ENCODE results near the gene NHLH1.
"Not testable (repeated sequence)": the region's sequence is repeated elsewhere in the genome, so short reads cannot be mapped to it uniquely, and the experiment has no call there.

NHLH1 gene

DNA sequence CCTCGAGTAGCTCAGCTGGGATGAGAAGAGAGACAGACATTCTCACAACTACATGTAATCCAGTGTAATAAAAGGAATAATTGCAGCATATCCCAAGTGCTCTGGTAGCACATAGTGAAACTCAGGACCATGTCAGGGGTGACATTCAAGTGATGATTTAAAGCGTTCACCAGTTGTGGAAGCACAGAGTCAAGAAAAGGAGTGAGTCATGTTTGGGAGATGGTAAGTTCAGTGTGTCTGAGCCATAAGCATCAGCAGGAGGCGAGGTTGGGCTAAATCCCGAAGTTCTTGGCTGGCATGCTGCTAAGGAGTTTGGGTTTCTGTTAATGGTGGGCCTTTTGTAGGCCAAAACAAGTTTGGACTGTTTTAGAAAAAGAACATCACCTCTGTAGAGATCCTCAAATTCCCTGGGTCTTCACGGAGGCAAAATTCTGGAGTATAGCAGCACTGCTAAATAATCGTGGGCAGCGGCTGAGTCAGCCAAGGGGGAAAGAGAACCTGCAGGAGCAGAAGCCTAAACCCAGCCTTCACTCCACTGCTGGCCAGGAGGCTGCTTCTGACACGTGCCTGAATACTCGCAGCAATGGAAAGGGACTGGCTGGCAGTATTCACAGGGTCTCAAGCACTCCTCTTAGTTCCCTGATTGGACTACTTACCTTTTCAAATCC is 7.2 kb upstream of the NHLH1 start:
- DNase-seq, result no peak

DNA sequence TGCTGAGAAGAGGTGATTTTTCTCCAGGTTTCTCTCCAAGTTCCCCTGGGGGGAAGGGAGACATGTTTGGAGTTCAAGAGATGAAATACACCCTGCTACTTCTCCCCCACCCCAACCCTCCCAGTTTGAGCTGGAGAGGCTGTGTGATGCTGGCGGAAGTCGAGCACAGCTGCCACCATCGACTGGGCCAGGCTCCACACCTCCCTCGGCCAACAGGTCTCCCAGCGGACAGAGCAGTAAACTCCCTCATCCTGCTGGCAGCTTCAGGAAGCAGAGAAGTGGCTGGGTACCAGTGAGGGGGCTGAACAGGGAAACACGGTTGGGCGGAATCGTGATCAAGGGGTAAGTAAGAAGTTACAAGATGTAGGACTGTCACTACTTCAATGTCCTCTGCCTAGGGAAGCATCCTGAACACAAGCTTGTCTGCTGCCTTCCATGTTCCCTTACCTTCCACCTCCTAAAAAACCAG is 6.6 kb upstream of the NHLH1 start:
- no peak for DNase-seq

DNA sequence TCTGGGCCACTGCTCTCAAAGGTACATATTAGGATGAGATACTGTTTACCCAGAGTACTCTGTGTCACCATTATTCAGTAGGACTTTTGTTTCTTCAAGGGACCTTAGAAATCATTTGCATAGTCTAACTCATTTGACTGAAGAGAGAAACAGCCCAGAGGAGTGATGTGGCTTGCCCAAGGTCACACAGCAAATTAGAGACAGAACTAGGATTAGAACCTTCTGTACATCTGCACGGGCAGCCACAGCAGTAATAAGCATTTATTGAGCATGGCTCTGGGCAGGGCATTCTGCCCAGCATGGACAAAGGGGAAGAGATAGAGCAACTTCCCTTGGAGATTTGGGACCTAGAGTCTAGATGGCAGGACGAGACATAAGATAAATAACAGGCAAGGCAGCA is 5.7 kb upstream of the NHLH1 start:
- DNase-seq, result no peak

DNA sequence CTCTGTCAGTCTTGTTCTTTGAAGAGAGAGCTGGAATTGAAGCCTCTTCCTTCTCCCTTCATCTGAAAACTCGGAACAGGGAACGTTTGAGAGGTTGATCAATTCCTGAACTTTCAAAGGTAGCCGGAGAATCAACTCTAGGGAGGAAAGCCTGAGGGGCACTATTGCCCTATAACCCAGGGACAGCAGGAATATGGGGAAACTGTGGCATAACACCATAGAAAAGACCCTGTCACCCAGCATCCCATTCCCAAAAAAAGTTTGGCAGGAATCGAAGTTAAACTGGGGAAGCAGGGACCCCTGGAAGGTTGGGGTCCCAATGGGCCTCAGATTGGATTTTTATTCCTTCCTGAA is 5.1 kb upstream of the NHLH1 start:
- no peak for DNase-seq

DNA sequence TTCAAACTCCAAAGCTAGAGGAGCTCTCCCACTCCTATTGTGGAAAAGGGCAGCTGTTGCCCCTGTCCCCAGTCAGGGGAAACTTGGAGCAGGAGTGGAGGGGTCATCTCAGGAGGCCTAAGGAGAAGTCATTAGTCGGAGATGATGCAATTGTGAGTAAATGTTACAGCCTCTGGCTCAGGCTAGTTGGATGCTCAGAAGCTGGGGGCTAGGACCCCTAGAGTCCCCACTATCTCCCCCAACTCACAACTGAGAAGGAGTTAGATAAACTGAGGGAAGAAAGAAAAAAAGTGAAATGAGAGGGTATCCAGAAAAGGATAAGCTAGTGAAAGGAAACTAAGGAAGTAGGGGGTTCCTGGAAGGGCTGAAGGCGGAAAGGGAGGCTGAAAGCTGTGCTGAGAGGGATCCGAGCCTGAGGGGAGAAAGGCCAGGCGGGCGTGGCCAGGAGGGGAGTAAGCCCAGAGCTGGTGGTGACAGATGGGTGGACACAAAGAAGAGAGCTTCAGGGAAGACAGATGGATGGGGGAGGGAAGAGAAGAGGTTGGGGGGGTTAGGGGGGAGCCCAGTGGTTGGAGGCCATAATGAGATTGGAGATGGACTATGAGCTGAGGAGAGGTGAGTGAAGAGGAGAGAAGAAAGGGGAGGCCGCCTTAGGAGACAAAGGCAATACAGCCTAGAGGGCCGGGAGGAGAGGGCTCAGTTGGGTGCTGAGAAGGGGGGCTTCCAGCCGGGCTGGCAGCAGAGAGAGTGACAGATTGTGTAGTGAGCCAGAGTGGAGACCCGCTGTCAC is 4.5 kb upstream of the NHLH1 start:
- no peak for DNase-seq

DNA sequence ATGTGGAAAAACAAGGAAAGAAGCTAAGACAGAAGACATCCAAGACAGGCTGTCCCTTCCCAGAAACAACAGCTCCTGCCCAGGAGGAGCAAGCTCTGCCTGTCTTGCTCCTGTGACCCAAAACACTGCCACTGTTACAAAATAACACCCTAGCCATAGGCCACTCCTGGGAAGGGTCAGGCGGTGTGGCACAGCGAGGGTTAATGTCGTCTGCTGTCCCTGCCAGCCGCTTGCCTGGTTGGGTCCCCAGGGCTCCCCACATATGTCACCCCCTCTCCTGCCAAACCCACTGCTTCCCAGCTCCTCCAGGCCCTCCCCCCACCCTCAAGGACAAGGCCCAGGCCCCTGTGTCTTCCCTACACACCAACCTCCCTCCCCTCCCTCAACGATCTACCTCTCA is 3.9 kb upstream of the NHLH1 start:
- no peak for DNase-seq

DNA sequence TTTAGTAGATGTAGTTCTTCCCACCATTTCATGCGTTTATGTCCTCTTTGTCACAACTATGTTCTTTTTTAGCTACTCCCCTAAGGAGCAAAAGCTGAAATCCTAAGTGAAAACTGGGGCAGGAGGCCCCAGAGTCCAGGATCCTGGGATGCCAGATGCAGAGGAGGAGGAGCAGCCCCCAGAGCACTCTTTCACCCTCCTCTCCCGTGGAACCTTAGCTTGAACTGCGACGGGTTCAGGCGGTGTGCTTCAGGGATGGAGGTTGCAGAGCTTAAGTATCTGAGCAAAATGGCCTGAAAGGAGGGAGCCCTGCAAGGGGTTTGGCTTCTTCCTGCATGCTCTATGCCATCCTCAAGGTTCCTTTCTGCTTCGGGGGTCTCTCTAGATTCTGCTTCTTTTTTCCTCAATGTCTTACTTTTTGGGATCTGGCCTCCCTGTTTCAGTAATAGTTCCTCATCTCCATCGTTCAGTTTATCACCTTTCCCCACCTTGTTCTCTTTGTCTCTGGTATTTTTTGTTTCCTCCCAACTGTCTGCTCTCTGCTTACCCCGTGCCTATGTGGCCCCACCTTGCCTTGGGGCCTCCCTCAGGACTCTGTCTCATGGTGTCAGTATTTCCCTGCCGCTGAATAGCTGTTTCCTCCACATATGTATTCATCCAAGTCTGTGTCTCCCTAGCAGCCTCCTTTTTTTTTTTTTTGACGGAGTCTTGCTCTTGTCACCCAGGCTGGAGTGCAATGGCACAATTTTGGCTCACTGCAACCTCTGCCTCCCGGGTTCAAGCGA is 2.7 kb upstream of the NHLH1 start:
- DNase-seq, result no peak

DNA sequence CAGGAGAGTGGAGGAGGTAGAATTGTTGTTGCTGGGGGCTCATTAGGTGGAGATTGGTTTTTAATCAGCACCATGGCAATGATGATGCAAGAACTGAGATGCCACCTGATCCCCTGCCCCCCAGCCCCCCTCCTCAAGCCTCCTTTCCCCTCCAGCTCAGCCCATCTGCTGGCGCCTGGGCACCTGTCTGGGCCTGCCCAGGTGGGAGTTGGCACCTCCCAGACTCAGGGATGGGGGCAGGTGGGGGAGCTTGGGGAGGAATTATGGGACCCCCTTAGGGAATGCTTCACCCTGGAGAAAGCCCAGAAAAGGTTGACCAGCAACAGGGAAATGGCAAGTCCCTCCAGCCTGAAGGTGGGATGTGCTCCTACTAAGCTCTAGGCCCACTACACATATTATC is 1.5 kb upstream of the NHLH1 start:
- no peak for DNase-seq

DNA sequence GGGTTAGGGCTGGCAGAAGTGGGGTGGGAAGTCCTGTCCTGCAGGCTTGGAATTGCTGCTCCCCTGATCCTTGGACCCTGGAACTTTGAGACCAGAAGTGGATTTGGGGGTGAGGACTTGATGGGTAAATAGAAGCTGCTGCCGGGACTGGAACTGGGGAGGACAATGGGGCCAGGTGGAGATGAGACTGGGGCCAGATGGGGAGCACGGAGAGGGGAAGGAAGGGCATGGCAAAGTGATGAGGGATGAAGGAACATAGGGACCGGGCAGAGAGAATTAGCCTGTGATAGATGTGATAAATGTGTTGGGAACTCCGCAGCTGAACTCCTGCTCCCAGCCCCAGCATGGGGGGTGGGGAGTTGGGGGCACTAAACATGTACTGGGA is 637 bp downstream of the NHLH1 start:
- DNase-seq, result no peak

DNA sequence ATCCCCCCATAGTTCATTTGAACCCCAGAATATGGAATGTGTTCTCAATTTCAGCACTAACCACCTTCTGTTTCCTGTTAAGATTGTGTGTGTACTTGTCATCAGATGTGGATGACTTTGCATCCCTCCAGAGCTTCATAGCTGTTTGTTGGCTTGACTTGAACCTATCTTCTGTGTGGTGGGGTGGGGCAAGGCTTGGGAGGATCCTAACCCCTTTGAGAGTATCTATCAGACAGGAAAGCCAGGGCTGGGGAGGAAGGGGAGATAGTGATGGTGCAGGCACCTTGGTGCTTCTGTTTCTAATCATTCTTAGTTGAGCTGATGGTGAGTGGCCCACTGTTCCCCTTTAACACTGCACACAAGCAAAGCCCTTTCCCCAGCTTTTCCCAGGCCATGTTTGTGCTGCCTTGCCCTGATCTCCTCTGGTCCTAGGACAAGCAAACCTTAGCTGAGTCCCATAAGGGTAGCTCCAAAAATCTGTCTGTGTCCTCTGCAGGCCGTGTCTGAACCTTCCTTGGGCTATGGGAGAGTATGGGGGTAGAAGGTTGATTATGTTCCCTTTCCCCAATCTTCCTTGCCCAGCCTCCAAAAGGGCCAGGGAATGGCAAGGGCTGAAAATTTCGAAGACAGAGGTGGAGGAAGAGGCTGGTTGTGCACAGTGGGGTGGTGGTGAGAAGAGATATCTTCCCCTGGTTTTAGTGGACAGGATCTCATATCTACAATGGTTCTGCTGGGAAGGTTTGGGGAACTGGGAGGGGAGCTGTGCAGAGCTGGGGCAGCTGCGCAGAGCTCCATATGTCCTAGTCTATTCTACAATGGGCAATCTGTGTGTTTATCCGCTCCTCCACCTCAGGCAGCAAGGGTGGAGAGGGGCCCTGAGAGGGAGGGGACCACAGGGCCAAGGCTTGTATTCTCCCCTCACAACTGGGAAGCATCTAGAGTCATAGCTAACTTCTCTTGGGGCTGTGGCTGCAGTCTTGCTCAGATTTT is 1.4 kb downstream of the NHLH1 start:
- DNase-seq, result no peak

DNA sequence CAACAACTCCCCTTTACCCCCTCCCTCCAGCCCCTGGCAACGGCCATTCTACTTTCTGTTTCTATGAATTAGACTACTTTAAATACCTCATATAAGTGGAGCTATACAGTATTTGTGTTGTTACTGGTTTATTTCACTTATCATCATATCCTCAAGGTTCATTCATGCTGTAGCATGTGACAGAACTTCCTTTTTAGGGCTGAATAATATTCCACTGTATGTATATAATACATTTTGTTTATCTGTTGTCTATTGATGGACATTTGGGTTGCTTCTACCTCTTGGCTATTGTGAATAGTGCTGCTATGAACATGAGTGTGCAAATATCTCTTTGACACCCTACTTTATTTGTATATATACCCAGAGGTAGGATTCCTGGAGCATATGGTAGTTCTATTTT is 2.2 kb downstream of the NHLH1 start:
- DNase-seq, result no peak

DNA sequence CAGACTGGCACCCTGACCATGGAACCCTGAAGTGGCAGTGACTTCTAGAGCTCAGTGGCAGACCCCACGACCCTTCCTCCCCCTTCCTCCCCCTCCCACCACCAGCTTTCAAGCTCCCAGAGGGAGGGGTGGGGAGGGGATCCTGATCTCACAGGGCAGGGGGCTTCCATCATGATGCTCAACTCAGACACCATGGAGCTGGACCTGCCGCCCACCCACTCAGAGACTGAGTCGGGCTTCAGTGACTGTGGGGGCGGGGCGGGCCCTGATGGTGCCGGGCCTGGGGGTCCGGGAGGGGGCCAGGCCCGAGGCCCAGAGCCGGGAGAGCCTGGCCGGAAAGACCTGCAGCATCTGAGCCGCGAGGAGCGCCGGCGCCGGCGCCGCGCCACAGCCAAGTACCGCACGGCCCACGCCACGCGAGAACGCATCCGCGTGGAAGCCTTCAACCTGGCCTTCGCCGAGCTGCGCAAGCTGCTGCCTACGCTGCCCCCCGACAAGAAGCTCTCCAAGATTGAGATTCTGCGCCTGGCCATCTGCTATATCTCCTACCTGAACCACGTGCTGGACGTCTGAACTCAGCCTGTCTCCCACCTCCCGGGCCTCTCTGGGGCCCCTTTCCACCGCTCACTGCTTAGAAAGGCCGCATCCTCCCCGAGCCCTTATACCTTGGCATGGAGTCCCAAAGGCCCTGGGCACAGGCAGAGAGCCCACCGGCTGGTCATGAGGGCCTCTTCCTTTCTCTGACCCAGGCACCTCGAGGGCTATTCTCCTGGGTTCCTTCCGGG is 3.9 kb downstream of the NHLH1 start:
- DNase-seq, result no peak

DNA sequence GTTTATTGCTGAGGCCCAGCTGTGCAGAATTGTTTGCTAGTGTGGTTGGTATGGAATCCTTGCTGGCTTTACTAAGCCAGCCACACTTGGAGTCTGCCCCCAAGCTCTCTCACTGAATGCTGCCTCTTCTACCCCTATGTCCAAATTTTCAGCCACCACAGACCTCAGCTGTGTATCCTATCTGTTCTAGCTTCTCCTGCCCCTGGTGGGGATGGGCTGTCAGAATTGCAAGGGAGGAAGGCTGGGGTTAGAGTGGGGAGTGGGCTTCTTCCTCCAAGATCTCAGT is 4.4 kb downstream of the NHLH1 start:
- DNase-seq, result no peak

DNA sequence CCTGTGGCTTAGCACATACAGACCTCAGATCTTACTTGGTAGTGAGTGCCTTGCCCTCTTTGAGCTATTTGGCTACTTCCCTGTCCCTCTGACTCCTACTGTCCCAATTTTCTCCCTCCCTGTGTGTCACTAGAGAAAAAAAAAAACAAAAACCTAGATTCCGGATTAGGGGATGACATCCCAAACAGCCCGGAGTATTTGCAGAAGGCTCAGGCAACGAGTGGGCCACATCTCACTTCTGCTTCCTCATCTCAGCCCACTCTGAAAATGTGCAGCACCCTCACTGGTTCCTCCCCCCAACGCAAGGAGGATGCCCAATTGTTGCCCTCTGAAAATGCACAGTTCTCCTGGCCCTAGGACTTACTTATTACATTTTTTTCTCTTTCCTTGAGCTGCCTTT is 4.9 kb downstream of the NHLH1 start:
- no peak for DNase-seq

DNA sequence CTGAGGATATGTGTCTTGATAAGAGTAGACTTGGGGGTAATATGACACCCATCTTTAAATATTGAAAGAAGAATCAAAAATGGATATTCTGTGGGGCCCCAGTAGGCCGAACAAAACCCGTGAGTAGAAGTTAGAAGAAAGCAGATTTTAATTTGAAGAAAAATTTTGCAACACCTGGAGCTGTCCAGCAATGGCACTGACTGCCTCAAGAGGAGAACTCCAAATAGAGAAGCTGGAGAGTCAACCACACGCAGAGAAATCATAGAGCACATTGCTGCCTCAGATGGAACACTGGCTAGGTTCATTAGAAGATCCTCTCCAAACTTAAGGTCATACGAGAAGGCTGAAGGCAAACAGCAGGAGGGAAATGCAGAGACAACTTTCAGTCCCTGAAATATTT is 6.8 kb downstream of the NHLH1 start:
- DNase-seq, result no peak

DNA sequence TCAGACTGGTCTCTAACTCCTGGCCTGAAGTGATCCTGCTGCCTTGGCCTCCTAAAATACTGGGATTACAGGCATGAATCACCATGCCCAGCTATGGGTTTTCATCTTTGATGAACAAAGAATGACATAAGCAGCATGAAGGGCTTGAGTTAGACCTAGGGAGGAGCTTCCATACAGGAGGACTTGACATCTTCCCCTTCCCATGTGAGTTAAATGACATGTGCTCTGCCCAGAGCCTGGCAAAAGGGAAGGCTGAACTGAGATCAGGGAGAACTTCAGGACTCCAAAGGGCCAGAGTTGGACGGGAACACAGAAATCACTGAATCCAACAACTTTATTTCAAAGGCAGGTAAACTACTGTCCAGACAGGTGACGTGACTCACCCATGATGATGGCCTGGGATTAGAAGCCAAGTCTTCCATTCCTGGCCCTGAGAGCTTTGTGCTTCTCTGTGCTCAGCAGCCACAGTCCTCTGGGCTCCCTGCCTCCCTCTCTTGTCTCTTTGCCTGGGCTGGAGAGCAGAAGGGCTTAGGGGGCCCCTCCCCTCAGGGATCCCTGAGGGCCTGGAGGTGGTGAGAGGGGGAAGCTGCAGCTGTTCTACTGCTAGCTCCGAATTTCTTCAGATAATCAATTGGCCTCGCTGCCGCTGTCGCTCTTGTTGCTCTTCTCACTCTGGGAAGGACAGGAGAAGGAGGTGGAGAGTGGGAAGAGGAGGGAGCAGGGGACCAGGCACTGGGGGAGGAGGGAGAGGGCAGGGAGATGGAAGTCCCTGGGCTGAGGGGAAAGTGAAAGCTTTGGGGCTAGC is 7.6 kb downstream of the NHLH1 start:
- no peak for DNase-seq

DNA sequence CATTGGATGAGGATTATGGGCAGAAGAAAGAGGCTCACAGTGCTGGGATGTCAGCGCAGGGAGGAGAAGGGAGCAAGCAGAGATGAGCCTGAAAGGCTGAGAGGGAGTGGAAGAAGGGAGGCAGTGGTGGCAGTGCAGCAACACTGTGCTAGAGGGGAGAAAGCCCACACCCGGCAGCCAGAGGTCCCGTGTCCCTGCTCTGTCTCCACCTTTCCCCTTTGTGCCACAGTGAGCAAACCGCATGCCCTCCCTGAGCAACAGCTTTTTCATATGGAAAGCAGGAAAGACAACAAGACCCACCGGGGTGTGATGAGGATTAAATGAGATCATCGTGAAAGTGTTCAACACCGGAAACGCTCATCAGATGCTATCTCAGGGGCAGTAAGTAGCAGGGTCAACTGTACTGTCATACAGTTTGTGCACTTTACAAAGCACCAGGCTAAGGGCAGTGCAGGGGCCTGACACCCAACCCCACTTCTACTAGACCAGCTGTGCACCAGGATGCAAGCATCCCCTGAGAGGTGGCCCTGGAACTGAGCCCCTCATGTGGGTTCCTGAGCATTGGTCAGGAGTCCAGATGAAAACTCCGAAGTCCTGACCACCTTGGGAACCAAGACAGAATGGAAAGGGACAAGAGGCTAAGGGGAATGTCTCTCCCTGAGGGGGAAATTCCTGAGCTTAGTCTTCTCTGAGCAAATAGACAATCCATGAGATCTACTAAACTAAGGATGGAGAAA is 9.1 kb downstream of the NHLH1 start:
- peak; percentile 53 for DNase-seq

DNA sequence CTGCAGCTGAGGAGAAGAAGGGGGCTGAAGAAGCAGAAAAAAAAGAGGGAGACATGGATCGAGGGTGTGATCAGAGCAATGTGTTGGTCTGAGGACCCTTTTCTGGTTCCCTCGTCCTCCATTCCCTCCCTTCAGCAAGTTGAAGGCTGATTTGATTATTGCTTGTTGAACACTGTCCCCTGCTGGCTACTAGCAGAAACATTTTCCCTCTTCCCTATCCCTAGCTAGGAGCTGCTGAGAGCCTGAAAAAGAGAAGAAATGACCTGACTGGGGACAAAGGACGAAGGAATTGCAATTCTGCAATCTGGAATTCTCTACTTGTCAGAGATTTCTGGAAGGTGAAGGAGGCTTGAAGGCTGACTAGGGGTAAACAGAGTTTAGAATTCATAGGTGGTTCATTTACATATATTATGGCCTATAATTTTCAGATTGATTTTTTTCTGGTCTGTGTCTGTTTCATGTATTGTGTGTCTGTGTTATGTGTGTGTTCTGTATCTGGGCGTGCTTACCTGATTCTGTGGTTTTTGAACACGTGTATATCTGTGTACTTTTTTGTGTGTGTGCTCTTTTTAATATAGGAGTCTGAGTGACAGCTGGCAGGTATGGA is 9.8 kb downstream of the NHLH1 start:
- DNase-seq, result peak; percentile 64

DNA sequence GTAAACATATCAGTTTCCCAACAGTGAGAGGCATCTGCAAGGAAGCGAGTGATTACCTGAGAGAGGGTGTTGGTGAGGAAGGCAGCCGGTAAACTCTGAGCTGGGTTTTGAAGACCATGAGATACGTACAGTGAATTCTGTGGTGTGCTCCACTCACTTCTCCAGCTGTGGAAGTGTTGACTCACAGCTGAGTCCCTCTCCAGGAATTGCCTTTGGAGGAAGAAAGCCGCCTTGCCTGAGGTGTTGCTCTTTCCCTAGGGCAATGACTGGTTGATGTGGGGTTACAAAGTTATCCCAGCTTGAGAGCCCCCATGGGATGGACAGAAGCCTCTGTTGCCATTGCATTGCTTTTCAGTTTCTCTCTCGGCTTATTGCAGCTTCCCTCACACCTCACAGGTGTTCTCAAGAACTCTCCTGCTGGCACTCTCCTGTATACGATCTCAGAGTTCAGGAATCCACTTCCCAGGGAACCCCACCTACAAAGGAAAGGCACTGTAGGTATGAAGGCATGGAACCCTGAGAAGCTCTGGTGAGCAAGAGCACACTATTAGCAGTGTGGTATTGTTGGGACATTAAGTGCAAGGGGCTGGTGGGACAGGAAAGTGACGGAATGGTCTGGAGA is 10.8 kb downstream of the NHLH1 start:
- no peak for DNase-seq

DNA sequence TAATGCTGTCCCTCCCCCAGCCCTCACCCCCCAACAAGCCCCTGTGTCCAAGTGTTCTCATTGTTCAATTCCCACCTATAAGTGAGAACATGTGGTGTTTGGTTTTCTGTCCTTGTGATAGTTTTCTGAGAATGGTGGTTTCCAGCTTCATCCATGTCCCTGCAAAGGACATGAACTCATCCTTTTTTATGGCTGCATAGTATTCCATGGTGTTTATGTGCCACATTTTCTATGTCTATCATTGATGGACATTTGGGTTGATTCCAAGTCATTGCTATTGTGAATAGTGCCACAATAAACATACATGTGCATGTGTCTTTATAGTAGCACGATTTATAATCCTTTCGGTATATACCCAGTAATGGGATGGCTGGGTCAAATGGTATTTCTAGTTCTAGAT is 17.9 kb downstream of the NHLH1 start:
- DNase-seq, result not testable (repeated sequence)
